Activated CD8-positive, alpha-beta memory T cell treated with anti-CD3 and anti-CD28 coated beads for 36 hours (primary cell): ENCODE data around the gene NELFE. TPM values are rescaled to one million over a fixed set of nuclear protein-coding genes. Genes with fewer than 3 reads are reported as not detected.
"Not testable (repeated sequence)": the region's sequence is repeated elsewhere in the genome, so short reads cannot be mapped to it uniquely, and the experiment has no call there.

Experiments
- CTCF ChIA-PET: fragments of 350-600 bp; sonication (Branson Sonifier 250); formaldehyde crosslinking; loops from one replicate; lab custom pipeline; 2021; ENCODE audit warnings: antibody characterized with exemption; lab: Charles Lee
- POLR2A ChIA-PET: fragments of 350-600 bp; sonication (Branson Sonifier 250); formaldehyde crosslinking; loops from one replicate; lab custom pipeline; 2021; ENCODE audit warnings: antibody characterized with exemption; lab: Charles Lee
- total RNA-seq, 2 experiments: library from RNA; stranded (reverse); gene quantifications; one replicate each; pipeline ENCODE4 v1.2.3, GENCODE V29; 2021

The NELFE gene
- total RNA-seq, 2 experiments from 2014 or later = 80.0 to 85.7 TPM

DNA sequence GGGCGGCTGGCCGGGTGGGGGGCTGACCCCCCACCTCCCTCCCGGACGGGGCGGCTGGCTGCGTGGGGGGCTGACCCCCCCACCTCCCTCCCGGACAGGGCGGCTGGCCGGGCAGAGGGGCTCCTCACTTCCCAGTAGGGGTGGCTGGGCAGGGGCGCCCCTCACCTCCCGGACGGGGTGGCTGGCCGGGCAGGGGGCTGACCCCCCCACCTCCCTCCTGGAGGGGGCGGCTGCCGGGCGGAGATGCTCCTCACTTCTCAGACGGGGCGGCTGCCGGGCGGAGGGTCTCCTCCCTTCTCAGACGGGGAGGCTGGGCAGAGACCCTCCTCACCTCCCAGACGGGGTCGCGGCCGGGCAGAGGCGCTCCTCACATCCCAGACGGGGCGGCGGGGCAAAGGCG lies 17.3 kb upstream of the NELFE start:
- CTCF ChIA-PET, POLR2A ChIA-PET: not testable (repeated sequence)

DNA sequence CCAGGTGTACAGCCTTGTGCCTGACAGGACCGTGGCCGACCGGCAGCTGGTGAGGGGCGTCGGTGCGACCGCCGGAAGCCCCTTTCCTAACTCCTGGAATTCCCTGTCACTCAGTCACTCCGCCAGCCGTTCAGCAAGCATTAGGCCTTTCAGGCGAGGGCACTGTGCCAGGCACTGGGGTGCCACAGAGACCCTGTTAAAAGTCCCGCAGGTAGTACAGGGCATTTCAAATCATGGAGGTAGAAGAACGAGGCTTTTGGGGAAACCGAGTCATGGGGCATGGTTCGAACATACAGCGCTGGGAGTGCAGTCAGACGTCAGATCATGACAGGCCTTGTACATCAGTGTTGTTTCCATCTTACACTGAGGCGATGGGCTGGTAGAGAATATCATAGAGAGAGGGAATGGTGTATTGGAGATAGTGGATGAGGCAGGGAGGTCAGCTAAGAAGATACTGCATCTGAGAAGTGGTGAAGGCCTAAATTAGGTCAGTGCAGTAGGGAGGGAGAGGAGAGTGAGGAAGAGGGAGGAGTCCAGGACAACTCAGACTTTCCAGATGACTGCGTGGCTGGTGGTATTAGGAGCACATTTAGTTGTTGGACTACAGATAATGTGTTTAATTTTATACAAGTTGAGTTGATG lies 14.1 kb upstream of the NELFE start:
- CTCF ChIA-PET = interaction anchor here (3.2 to 6.3 kb wide), 2 partner anchors 14 to 21 kb away, joined by 12 to 31 read pairs; partner anchors contain the start of genes NELFE and SKIC2
- POLR2A ChIA-PET = interaction anchor here (1.5 to 3.2 kb wide), 3 partner anchors 10 to 20 kb away, joined by 5 to 41 read pairs (median 5); partner anchors contain the start of genes NELFE and SKIC2

DNA sequence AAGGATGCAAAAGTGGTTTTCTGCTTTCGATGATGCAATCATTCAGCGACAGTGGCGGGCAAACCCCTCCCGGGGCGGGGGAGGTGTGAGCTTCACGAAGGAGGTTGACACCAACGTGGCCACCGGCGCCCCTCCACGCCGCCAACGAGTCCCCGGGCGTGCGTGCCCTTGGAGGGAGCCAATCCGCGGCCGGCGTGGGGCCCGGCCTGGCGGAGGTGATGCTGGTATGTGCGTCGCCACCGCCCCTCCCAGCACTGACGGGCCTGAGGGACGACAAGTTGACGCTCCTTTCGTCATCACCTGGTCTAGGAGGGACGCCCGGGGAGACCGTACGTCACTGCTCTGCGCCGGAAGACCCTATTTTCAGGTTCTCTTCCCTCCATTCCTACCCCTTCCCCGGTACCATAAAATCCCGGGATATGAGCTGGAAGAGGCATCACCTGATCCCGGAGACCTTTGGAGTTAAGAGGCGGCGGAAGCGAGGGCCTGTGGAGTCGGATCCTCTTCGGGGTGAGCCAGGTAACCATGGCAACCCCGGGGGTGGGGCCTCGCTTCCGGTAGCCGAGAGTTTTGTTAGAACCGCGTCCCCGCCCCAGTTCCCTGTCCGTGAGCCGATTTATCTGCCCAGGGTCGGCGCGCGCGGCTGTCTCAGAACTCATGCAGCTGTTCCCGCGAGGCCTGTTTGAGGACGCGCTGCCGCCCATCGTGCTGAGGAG lies 13.4 kb upstream of the NELFE start, which contains the start of gene DXO:
Gene DXO, minus strand, starts transcription at position 146 of the 716 bp plus-strand sequence. CDS start 463 bp downstream, outside the sequence.
- POLR2A ChIA-PET = interaction anchor here (0.5 to 3.2 kb wide), 8 partner anchors 9 to 313 kb away, joined by 3 to 41 read pairs (median 4); partner anchors contain the start of genes ATF6B, GPANK1, NELFE and NEU1
- CTCF ChIA-PET = interaction anchor here (0.7 to 6.3 kb wide), 5 partner anchors 13 to 158 kb away, joined by 3 to 31 read pairs (median 4); partner anchors contain the start of genes NELFE and SKIC2

DNA sequence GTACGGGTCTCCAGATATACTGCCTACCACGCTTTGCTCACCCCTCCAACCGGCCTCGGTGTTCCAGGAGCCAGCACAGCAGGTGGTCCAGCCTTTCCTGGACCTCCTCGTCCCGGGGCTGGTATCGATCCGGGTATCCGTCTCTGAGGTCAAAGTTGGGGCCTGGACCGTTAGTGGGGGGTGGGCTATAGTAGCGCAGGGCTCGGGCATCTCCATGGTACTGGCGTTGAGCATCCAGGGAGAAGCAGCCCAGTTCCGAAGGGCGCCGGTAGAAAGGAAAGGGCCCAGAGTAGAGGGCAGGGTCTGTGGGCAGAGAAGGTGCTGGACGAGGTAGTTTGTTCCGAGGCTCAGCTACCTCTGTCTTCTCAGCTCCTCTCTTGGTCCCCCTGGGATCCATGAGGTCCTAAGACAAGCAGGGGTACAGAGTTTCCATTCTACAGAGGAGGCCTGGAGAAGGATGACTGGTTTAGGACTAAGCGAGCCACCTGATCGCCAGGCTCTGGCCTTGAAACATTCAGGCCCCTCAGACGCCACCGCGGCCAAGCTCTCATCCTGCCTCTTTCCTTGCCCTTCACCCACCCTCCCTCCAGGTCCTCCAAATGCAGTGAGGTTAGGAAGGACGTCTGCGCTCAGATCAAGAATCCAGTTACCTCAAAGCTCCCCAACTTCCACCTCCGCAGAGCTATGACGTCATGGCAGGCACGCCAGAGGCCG lies 12.7 kb upstream of the NELFE start:
- POLR2A ChIA-PET = interaction anchor here (0.5 to 3.2 kb wide), 8 partner anchors 8 to 313 kb away, joined by 3 to 41 read pairs (median 4); partner anchors contain the start of genes ATF6B, GPANK1, NELFE and NEU1
- CTCF ChIA-PET = interaction anchor here (0.7 to 6.3 kb wide), 5 partner anchors 13 to 158 kb away, joined by 3 to 31 read pairs (median 4); partner anchors contain the start of genes NELFE and SKIC2

DNA sequence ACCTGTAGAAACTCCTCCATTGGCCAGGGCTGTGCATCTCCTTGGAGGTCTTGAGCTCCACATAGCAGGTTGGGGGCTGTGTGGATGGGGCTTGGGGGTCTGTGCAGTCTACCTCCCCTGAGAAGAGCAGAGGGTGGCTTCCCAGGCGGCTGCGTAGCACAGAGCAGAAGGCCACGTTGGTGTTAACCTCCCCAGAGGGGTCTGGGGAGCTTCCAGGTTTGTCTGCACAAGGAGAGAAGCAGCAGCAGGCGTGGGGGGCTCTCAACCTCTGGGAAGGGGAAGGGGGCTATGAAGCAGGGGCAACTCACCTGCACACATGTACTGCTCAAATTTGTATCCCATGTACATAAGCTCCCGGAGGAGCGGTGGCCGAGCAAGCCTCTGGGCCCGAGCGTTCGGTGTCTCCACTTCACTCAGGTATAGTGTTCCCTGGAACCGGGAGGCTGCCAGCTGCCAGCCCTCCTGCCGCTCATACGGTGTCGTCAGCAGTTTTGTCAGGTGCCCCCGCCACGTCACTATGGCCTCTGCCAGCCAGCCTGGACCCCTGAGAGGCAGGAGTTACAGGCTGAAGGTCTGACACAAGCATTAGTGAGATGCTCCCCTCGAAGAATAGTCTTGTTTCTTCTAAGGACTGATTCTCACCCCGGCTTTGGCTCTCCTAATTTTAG lies 12.0 kb upstream of the NELFE start:
- ChIA-PET POLR2A (interaction anchor here (1.0 to 3.2 kb wide), 2 partner anchors 12 to 306 kb away, joined by 5 to 41 read pairs; partner anchors contain the start of genes GPANK1, NELFE and SKIC2), CTCF (interaction anchor here (6.3 kb wide), 1 partner anchor 12 kb away, joined by 31 read pairs; the partner anchor contains the start of genes NELFE and SKIC2)

DNA sequence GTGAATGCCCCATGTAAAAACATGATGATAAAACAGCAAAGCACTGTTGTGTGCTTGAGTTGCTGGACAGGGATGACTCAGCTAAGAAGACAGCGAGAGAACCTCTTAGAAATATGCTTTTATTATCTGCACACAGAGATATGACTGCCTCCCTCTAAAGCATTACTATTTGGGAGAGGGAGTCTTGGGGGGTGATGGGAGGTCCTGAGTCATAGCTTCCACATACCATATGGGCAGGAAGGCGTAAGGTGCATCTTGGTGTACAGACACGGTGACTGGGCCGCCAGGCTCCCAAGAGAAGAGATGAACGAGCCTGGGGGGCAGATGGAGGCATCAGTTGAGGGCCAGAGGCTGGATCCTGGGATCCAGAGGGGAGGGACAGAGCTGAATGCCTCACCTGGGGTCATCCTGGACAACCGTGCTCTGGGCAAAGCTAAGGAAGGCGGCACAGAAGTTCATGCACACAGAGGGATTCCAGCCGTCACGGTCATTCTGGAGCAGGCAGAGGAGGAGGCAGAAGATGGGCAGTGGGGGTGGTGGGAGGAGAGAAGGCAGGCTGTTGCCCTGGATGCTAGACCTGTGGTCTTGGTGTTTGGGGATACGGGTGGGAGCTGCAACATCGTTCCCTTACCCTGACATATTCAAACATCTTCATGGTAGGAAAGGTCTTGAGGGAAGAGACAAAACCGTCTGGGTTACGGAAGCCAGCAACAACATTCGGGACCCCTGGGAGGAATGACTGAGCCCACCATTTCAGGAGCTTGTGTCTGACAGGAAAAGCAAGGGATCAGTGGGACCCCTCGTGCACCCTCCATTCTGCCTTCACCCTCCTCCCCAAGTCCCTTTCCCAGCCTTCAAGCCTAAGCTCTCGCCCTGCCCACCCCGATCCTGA lies 11.2 kb upstream of the NELFE start:
- ChIA-PET CTCF (interaction anchor here (6.3 kb wide), 1 partner anchor 11 kb away, joined by 31 read pairs; the partner anchor contains the start of genes NELFE and SKIC2), POLR2A (interaction anchor here (3.2 kb wide), 1 partner anchor 11 kb away, joined by 41 read pairs; the partner anchor contains the start of genes NELFE and SKIC2)

DNA sequence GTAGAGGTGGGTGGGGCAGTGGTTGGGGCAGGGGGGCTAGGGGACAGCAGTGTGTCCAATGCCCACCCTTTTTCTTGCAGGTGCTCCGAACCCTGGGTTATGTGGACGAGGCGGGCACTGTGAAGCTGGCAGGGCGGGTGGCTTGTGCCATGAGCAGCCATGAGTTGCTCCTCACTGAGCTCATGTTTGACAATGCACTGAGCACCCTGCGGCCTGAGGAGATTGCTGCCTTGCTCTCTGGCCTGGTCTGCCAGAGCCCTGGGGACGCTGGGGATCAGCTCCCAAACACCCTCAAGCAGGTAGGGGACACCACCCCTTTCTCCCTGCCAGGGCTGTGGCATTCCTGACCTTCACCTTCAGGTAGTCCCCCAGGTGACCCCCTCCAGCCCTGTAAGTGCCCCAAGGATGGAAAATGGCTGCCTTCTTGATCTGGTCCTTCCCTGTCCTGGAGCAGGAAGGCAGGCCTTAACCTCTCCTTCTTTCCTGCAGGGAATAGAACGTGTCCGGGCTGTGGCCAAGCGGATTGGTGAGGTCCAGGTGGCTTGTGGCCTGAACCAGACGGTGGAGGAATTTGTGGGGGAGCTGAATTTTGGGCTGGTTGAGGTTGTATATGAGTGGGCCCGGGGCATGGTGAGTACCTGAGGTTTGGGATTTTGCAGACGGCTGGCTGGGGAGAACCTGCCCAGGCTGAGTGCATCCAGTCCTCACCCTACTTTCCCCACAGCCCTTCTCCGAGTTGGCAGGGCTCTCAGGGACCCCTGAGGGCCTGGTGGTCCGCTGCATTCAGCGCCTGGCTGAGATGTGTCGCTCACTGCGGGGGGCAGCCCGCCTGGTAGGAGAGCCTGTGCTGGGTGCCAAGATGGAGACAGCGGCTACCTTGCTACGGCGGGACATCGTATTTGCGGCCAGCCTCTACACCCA lies 10.3 kb upstream of the NELFE start:
- POLR2A ChIA-PET = interaction anchor here (1.3 kb wide), 1 partner anchor 10 kb away, joined by 4 read pairs; no protein-coding TSS in a partner anchor
- CTCF ChIA-PET = interaction anchor here (0.6 to 6.3 kb wide), 2 partner anchors 10 to 57 kb away, joined by 3 to 31 read pairs; partner anchors contain the start of genes NELFE and SKIC2

DNA sequence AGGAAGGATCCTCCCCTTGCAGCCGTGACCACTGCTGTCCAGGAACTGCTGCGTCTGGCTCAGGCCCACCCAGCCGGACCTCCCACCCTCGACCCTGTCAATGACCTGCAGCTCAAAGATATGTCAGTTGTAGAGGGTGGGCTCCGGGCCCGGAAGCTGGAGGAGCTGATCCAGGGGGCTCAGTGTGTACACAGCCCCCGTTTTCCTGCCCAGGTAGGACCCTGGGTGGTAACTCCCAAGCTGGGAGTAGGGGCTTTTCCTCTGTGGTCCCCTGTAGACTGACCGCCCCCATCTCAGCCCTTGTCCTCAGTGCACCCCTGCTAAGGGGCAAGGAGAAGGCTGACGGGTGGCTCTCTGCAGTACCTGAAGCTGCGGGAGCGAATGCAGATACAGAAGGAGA lies 9.6 kb upstream of the NELFE start:
- ChIA-PET CTCF (interaction anchor here (0.6 to 6.3 kb wide), 2 partner anchors 10 to 56 kb away, joined by 3 to 31 read pairs; partner anchors contain the start of genes NELFE and SKIC2), POLR2A (interaction anchor here (1.3 kb wide), 1 partner anchor 9 kb away, joined by 4 read pairs; no protein-coding TSS in a partner anchor)

DNA sequence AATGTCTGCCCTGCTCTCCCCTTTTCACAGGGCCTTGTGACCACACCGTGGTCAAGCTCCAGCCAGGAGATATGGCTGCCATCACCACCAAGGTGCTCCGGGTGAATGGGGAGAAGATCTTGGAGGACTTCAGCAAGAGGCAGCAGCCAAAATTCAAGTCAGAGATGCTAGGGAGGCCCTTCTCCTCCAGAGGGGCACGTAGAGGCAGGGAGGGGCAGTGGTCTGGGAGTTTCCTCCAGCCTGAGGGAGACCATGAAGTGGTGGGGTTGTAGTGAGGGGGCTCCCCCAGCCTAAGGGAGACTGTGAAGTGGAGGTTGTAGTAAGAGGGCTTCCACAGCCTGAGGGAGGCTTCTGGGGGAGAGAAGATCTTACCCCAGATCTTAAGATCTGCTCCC lies 9.2 kb upstream of the NELFE start:
- CTCF ChIA-PET = interaction anchor here (0.6 to 6.3 kb wide), 2 partner anchors 9 to 56 kb away, joined by 3 to 31 read pairs; partner anchors contain the start of genes NELFE and SKIC2
- POLR2A ChIA-PET = interaction anchor here (1.3 kb wide), 1 partner anchor 9 kb away, joined by 4 read pairs; no protein-coding TSS in a partner anchor

DNA sequence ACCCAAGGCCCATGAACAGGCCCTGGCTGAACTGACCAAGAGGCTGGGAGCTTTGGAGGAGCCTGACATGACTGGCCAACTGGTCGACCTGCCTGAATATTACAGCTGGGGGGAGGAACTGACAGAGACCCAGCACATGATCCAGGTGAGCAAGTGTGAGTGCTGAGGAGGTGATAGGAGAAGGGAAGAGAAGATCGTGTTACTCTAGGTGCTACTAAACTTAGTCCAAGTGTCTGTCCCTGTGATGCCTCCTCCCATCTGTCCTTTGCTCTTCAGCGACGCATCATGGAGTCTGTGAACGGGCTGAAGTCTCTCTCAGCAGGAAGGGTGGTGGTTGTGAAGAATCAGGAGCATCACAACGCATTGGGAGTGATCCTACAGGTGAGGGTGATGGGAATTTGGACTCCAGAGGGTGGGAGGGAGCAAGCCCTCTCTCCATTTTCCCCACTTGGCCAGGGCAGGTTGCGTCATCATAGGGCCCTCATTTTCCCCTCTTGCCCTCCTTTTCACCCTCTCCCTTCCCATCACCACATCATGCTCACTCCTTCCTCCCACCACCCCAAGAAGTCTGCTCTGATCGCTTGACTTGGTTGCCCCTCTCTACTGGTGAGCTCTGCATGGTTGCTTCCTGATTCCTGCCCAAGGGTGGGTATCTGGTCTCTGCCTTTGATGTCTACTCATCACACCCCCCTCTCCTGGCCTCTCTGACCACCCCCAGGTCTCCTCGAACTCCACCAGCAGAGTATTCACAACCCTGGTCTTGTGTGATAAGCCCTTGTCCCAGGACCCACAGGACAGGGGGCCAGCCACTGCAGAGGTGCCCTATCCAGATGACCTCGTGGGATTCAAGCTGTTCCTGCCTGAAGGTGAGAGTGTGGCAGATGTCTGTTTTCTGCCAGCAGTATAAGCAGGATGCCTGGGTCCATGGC lies 8.5 kb upstream of the NELFE start:
- ChIA-PET POLR2A (no interaction called here), CTCF (interaction anchor here (0.5 kb wide), 1 partner anchor 900 kb away, joined by 6 read pairs; no protein-coding TSS in a partner anchor)

DNA sequence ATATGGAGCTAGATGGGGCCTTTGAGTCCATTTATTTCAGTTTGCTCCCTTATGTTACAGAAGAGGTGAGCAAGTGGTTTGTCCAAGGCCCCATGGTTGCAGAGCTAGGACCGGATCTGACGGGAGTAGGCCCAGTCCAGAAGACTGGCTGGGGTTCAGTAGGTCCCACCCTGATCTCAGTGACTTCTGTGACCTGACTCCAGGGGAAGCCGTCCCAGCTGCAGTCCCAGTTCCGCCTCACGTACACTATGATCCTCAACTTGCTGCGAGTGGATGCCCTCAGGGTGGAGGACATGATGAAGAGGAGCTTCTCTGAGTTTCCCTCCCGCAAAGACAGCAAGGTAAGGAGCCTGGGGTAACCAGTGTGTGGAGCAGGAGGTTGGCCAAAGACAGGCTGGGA lies 7.7 kb upstream of the NELFE start:
- CTCF ChIA-PET = interaction anchor here (0.5 kb wide), 1 partner anchor 900 kb away, joined by 6 read pairs; no protein-coding TSS in a partner anchor
- POLR2A ChIA-PET = no interaction called here

DNA sequence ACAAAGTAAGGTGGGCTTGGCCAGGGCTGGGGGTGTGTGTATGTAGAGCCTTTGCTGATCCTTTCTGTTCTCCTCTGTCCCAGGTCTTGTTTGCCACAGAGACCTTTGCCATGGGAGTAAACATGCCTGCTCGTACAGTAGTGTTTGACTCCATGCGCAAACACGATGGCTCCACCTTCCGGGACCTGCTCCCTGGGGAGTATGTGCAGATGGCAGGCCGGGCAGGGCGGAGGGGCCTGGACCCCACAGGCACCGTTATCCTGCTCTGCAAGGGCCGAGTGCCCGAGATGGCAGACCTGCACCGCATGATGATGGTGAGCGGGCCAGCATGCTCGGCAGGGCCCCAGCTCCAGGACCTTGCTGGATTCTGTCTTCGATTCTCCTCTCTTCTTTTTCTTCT lies 6.9 kb upstream of the NELFE start:
- ChIA-PET CTCF (interaction anchor here (0.6 kb wide), 1 partner anchor 136 kb away, joined by 3 read pairs; no protein-coding TSS in a partner anchor), POLR2A (no interaction called here)

DNA sequence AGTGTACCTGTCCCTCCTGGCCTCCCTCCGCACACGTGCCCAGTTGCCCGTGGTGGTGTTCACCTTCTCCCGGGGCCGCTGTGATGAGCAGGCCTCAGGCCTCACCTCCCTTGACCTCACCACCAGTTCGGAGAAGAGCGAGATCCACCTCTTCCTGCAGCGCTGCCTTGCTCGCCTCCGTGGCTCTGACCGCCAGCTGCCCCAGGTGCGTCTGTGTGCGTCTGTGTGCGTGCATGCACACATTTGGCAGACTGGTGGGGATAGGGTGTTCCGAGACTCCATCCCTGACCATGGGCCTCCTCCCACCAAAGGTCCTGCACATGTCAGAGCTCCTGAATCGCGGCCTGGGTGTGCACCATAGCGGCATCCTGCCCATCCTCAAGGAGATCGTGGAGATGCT lies 5.2 kb upstream of the NELFE start:
- ChIA-PET POLR2A (interaction anchor here (0.6 kb wide), 1 partner anchor 115 kb away, joined by 3 read pairs; no protein-coding TSS in a partner anchor), CTCF (no interaction called here)

DNA sequence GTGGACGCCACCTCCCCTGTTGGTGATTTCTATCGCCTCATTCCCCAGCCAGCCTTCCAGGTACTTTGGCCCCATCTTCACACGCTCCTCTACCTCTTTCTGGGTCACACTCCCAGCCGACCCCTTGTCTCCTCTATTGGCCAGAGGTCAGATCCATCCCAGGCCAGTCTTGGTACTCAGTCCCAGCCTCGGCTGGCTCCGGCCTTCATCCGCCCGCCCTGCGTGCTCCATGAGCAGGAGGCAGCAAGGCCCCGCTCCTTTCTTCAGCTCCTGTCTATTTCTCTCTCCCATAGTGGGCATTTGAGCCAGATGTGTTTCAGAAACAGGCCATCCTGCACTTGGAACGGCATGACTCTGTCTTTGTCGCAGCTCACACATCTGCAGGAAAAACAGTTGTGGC lies 2.8 kb upstream of the NELFE start:
- POLR2A ChIA-PET = no interaction called here

More for the DNA sequence above, 2.8 kb upstream of the NELFE start:
- CTCF ChIA-PET = interaction anchor here (1.2 kb wide), 1 partner anchor 10 kb away, joined by 3 read pairs; no protein-coding TSS in a partner anchor
